ENCODE data around the gene CIBAR2. TPM values are rescaled to one million over a fixed set of nuclear protein-coding genes. Genes with fewer than 3 reads are reported as not detected.

The CIBAR2 gene
- total RNA-seq, 1 donor from 2014 or later = not detected

DNA sequence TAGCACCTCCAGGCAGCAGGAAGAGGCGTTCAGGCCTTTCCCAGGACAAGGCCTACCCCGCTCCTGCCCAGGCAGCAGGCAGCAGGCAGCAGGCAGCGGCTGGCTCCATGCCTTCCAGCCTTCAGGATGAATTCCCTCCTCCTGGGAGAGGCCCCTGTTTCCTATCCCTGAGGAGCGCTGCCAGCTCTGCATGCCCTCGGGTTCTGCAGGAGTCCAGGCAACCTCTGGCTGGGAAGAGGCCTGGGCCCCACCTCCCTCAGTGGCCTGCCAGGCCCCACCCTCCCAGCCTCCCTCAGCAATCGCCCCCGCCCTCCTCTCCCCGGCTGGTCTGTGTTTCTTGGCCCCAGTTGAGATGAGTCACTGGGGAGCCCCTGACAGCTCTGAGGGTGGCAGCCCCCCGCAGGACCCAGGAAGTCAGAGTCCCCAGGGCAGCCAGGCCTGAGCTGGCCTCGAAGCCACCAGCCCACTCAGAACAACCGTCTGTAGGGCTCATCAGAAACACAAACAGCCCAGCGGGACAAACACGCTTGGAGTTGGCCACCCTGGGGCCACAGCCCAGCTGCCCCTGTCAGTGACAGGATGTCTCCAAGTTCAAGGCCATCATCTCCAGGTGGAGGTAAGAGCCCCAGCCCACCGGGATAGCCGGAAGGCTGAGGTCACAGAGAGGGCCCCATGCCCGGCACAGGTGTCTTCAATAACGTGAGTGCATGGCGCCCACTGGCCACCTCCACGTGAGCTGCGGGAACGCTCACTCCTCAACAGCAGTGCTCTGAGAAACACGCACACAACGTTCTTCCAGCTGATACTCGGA is 39.5 kb upstream of the CIBAR2 start:
- no peak for DNase-seq (ENCODE audit: low read depth)
- TF ChIP-seq, protein P1, sequence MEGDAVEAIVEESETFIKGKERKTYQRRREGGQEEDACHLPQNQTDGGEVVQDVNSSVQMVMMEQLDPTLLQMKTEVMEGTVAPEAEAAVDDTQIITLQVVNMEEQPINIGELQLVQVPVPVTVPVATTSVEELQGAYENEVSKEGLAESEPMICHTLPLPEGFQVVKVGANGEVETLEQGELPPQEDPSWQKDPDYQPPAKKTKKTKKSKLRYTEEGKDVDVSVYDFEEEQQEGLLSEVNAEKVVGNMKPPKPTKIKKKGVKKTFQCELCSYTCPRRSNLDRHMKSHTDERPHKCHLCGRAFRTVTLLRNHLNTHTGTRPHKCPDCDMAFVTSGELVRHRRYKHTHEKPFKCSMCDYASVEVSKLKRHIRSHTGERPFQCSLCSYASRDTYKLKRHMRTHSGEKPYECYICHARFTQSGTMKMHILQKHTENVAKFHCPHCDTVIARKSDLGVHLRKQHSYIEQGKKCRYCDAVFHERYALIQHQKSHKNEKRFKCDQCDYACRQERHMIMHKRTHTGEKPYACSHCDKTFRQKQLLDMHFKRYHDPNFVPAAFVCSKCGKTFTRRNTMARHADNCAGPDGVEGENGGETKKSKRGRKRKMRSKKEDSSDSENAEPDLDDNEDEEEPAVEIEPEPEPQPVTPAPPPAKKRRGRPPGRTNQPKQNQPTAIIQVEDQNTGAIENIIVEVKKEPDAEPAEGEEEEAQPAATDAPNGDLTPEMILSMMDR (IDR thresholded peaks at IDR 0.05; ENCODE audit: insufficient read depth, low read length, poor library complexity, severe bottlenecking) = no peak
- Histone ChIP-seq H3K27me3 (ENCODE audit: control insufficient read depth, insufficient read depth, low read length) (no peaks in the 10 kb centered on the region), H3K4me3 (ENCODE audit: low read depth, low read length) (no peak overlapping the region), H3K36me3 (ENCODE audit: control insufficient read depth, insufficient read depth, low read length) (no peaks in the 10 kb centered on the region)

DNA sequence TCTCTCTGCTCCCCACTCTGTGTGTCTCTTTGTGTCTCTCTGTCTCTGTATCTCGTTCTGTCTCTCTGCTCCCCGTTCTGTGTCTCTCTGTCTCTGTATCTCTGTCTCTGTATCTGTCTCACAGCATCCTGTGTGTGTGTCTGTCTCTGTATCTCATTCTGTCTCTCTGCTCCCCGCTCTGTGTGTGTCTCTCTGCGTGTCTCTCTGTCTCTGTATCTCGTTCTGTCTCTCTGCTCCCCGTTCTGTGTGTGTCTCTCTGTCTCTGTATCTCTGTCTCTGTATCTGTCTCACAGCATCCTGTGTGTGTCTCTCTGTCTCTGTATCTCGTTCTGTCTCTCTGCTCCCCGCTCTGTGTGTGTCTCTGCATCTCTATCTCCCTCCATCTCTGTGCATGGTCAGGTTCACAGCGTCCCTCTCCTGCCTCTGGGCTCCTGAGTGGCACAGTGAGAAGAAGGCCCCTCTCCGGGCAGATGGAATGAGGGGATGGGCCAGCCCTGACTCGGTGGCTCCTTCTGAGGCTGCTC is 38.9 kb upstream of the CIBAR2 start:
- H3K27me3 ChIP-seq (ENCODE audit: control insufficient read depth, insufficient read depth, low read length) = no peaks in the 10 kb centered on the region
- H3K4me3 ChIP-seq (ENCODE audit: low read depth, low read length) = no peak overlapping the region
- H3K36me3 ChIP-seq (ENCODE audit: control insufficient read depth, insufficient read depth, low read length) = no peaks in the 10 kb centered on the region
- TF ChIP-seq, protein P1 (IDR thresholded peaks at IDR 0.05; ENCODE audit: insufficient read depth, low read length, poor library complexity, severe bottlenecking) = no peak
- DNase-seq (ENCODE audit: low read depth) = no peak

DNA sequence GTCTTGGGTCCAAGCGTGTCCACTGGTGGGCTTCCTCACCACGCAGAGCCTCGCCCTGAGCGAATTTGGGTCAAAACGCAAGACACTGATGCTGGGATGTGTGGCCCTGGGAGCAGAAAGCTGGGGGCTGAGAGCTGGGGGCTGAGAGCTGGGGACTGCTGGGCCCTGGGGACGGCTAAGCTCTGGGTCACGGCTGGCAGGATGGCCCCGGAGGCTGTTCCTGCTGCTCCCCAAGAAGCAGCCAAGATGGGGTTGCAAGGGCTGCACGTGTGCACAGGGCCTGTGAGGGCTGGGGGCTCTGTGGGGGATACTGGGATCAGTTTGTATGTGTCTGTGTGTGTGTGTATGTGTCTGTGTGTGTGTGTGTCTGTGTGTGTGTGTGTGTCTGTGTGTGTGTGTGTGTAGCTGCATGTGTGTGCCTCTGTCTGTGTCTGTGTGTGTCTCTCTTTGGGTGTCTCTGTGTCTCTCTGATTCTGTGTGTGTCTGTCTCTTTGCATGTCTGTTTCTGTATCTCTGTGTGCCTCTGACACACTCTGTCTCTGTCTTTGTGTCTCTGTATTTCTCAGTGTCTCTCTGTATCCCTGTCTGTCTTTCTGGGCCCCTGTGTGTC is 38.2 kb upstream of the CIBAR2 start:
- Histone ChIP-seq H3K36me3 (ENCODE audit: control insufficient read depth, insufficient read depth, low read length) (no peaks in the 10 kb centered on the region), H3K4me3 (ENCODE audit: low read depth, low read length) (no peak overlapping the region), H3K27me3 (ENCODE audit: control insufficient read depth, insufficient read depth, low read length) (no peaks in the 10 kb centered on the region)
- DNase-seq (ENCODE audit: low read depth) = no peak
- TF ChIP-seq, protein P1 (IDR thresholded peaks at IDR 0.05; ENCODE audit: insufficient read depth, low read length, poor library complexity, severe bottlenecking) = no peak

DNA sequence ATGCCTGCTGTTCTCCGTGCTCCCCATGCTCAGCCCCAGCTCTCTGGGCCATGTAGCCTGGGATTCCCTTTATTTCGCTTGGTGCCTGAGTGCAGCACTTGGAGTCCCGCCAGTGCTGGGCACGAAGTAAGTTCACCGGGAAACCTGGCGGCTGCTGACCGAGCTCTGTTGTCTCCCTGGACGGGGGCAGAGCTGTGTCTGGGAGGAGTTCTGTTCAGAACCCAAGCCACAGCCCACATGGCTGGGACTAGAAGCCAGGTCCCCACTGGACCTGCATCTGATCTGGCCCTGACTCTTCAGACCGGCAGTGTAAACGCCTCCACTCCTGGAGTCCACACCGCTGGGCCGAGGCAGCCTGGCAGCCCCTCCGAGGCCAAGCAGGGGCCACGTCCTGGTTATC is 37.5 kb upstream of the CIBAR2 start:
- H3K36me3 ChIP-seq (ENCODE audit: control insufficient read depth, insufficient read depth, low read length) = no peaks in the 10 kb centered on the region
- no peak overlapping the region for H3K4me3 ChIP-seq (ENCODE audit: low read depth, low read length)
- H3K27me3 ChIP-seq (ENCODE audit: control insufficient read depth, insufficient read depth, low read length) = no peaks in the 10 kb centered on the region
- TF ChIP-seq, protein P1 (IDR thresholded peaks at IDR 0.05; ENCODE audit: insufficient read depth, low read length, poor library complexity, severe bottlenecking) = no peak
- no peak for DNase-seq (ENCODE audit: low read depth)

DNA sequence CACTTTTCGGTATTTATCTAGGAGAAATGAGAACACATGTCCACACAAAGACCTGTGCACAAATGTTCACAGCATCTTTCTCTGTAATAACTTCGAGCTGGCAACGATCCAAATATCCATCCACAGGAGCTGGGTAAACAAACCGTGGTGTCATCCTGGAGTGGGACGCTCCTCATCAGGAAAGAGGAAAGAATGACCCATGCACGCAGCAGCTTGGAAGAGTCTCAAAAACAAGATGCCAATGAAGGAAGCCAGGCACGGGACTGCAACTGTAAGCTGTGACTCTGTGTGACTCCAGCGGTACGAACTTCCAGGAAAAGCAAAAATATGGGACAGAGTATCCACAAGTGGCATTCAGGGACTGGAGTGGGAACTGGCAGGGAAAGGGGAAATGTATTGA is 36.7 kb upstream of the CIBAR2 start:
- no peak overlapping the region for H3K4me3 ChIP-seq (ENCODE audit: low read depth, low read length)
- TF ChIP-seq, protein P1 (IDR thresholded peaks at IDR 0.05; ENCODE audit: insufficient read depth, low read length, poor library complexity, severe bottlenecking) = no peak
- no peaks in the 10 kb centered on the region for H3K36me3 ChIP-seq (ENCODE audit: control insufficient read depth, insufficient read depth, low read length)
- H3K27me3 ChIP-seq (ENCODE audit: control insufficient read depth, insufficient read depth, low read length) = no peaks in the 10 kb centered on the region
- DNase-seq (ENCODE audit: low read depth) = no peak
